HuH-7.5 (cell line): ENCODE data around the gene FOXJ1.

Experiments
- DNase-seq: peaks from one replicate; pipeline ENCODE4 v3.0.0; 2011; ENCODE audit warnings: low spot score

The FOXJ1 gene

GRCh38 chr17:76140661-76141211 lies 309 bp downstream of the FOXJ1 start:
- no peak for DNase-seq

- DNase-seq, result no peak
These were observed 1.0 kb downstream of the FOXJ1 start for GRCh38 chr17:76139801-76140660.

- DNase-seq, result no peak
These were observed 1.9 kb downstream of the FOXJ1 start for GRCh38 chr17:76138896-76139752.

- peak; percentile 98 for DNase-seq
These were observed 2.7 kb downstream of the FOXJ1 start for GRCh38 chr17:76138234-76138895.

GRCh38 chr17:76137351-76138233 lies 3.5 kb downstream of the FOXJ1 start:
- no peak for DNase-seq

- no peak for DNase-seq
These were observed 4.1 kb downstream of the FOXJ1 start for GRCh38 chr17:76137001-76137350.

- no peak for DNase-seq
These were observed 4.6 kb downstream of the FOXJ1 start for GRCh38 chr17:76136276-76137000.

- no peak for DNase-seq
These were observed 5.2 kb downstream of the FOXJ1 start for GRCh38 chr17:76135810-76136188.

- DNase-seq, result no peak
These were observed 5.9 kb downstream of the FOXJ1 start for GRCh38 chr17:76134911-76135809.

- DNase-seq, result peak; percentile 67
These were observed 8.3 kb downstream of the FOXJ1 start for GRCh38 chr17:76132574-76133338.

GRCh38 chr17:76131692-76132573 lies 9.1 kb downstream of the FOXJ1 start:
- DNase-seq, result peak; percentile 11

GRCh38 chr17:76131051-76131691 lies 9.9 kb downstream of the FOXJ1 start:
- peak; percentile 5 for DNase-seq

GRCh38 chr17:76130473-76130872 lies 10.6 kb downstream of the FOXJ1 start:
- DNase-seq, result peak; percentile 4

- no peak for DNase-seq
These were observed 15.1 kb downstream of the FOXJ1 start for GRCh38 chr17:76125922-76126321.

- DNase-seq, result no peak
These were observed 15.7 kb downstream of the FOXJ1 start for GRCh38 chr17:76125391-76125675.

GRCh38 chr17:76124582-76125390 lies 16.3 kb downstream of the FOXJ1 start:
- DNase-seq, result no peak
